A549 (cell line): Measurements from ENCODE around the gene MZF1. TPM values are rescaled to one million over a fixed set of nuclear protein-coding genes. Genes with fewer than 3 reads are reported as not detected.

ENCODE experiments used
- ATAC-seq, 2 experiments: fragments of 200-7000 bp in 1 of 2; fragments of >200 bp in 1 of 2; cut with Nextera tagmentation in 1 of 2; cut with Tn5 transposase in 1 of 2; 3 replicates each; pipeline versions ENCODE4 v1.8.0 to v1.9.1; 2018 to 2020; ENCODE audit warnings: mild to moderate bottlenecking in 1 of 2, moderate library complexity in 1 of 2
- CTCF ChIA-PET: fragments of 300-600 bp; sonication (Branson Sonifier 250); formaldehyde crosslinking; extraction: SDS; loops from one replicate; lab custom pipeline; 2021; ENCODE audit warnings: antibody characterized with exemption, inconsistent platforms; lab: Yijun Ruan, JAX
- POLR2A ChIA-PET: fragments of 350-600 bp; formaldehyde crosslinking; extraction: SDS; loops from one replicate; lab custom pipeline; 2021; ENCODE audit warnings: antibody characterized with exemption, inconsistent platforms; lab: Yijun Ruan, JAX
- DNase-seq, 2 experiments: peaks; one replicate each; pipeline versions ENCODE4 v3.0.0 to v3.0.0-alpha.2; 2011 to 2016; ENCODE audit warnings: low read depth in 1 of 2, low spot score in 1 of 2
- FAIRE-seq: peaks from 2 replicates; lab custom pipeline; 2011; peaks lifted over from hg19 to GRCh38; lab: Jason Lieb, UNC
- H3K27ac ChIP-seq, 2 experiments: fragments of >200 bp; sonication (Bioruptor Twin); formaldehyde crosslinking; 3 replicates each; pipeline ENCODE4 v1.5.1; 2016 to 2017
- H3K4me1 ChIP-seq: fragments of >200 bp; sonication (Bioruptor Twin); formaldehyde crosslinking; 3 replicates; pipeline ENCODE4 v1.6.1; 2016
- H3K4me2 ChIP-seq: fragments of >200 bp; sonication (Bioruptor Twin); formaldehyde crosslinking; 3 replicates; pipeline ENCODE4 v1.6.1; 2016
- H3K4me3 ChIP-seq: fragments of >200 bp; sonication (Bioruptor Twin); formaldehyde crosslinking; 3 replicates; pipeline ENCODE4 v1.5.1; 2016
- H3K9me3 ChIP-seq: fragments of >200 bp; sonication (Bioruptor Twin); formaldehyde crosslinking; 3 replicates; pipeline ENCODE4 v1.6.1; 2016
- BHLHE40 ChIP-seq: IDR thresholded peaks from 2 replicates; pipeline ENCODE4 v1.6.1; 2012; ENCODE audit warnings: low read depth, low read length, inconsistent platforms
- CBX8 ChIP-seq: fragments of 200-600 bp; sonication (generic); IDR thresholded peaks from 2 replicates; pipeline ENCODE4 v1.6.1; 2016
- EHF ChIP-seq: fragments of 250-450 bp; sonication (Bioruptor Pico); IDR thresholded peaks from 2 replicates; pipeline ENCODE4 v1.5.0; 2020; ENCODE audit warnings: mild to moderate bottlenecking
- EP300 ChIP-seq, 2 experiments: fragments of >200 bp; sonication (Bioruptor Twin); formaldehyde crosslinking; IDR thresholded peaks; 2 replicates in 1 of 2; 3 replicates in 1 of 2; pipeline ENCODE4 v1.6.1; 2016 to 2017
- ESRRA ChIP-seq: fragments of 150-350 bp; IDR thresholded peaks from 2 replicates; pipeline ENCODE4 v1.6.1; 2014; ENCODE audit warnings: mild to moderate bottlenecking, low read length, borderline replicate concordance
- HOXB13 ChIP-seq: fragments of 250-450 bp; sonication (Bioruptor Pico); IDR thresholded peaks from 2 replicates; pipeline ENCODE4 v1.5.0; 2020; ENCODE audit warnings: low read depth, mild to moderate bottlenecking, moderate library complexity
- HOXB5 ChIP-seq: fragments of 250-450 bp; sonication (Bioruptor Pico); IDR thresholded peaks from 2 replicates; pipeline ENCODE4 v1.5.0; 2020; ENCODE audit warnings: mild to moderate bottlenecking, moderate library complexity
- JUN ChIP-seq, 2 experiments: fragments of >200 bp; sonication (Bioruptor Twin); formaldehyde crosslinking; IDR thresholded peaks; 2 replicates in 1 of 2; 3 replicates in 1 of 2; pipeline ENCODE4 v1.6.1; 2016 to 2017
- KDM5A ChIP-seq: fragments of 200-600 bp; sonication (generic); IDR thresholded peaks from 2 replicates; pipeline ENCODE4 v1.6.1; 2016; ENCODE audit warnings: antibody characterized with exemption, mild to moderate bottlenecking
- MYC ChIP-seq: IDR thresholded peaks from 2 replicates; pipeline ENCODE4 v1.6.1; 2012; ENCODE audit warnings: mild to moderate bottlenecking, inconsistent platforms, low read length, improper control_type of control experiment, borderline replicate concordance
- PHF8 ChIP-seq: fragments of 200-600 bp; sonication (generic); IDR thresholded peaks from 2 replicates; pipeline ENCODE4 v1.6.1; 2016; ENCODE audit warnings: low read depth, mild to moderate bottlenecking, antibody characterized with exemption, moderate library complexity, borderline replicate concordance
- RAD21 ChIP-seq, 2 experiments: fragments of >200 bp in 1 of 2; sonication (Bioruptor Twin) in 1 of 2; formaldehyde crosslinking in 1 of 2; IDR thresholded peaks in 1 of 2; conservative IDR thresholded peaks in 1 of 2; 2 replicates in 1 of 2; 3 replicates in 1 of 2; pipeline ENCODE4 v1.6.1; 2012 to 2018; ENCODE audit warnings: inconsistent platforms in 1 of 2
- RARB ChIP-seq: fragments of 250-450 bp; sonication (Bioruptor Pico); IDR thresholded peaks from 2 replicates; pipeline ENCODE4 v1.8.0; 2021; ENCODE audit warnings: mild to moderate bottlenecking, moderate library complexity
- RCOR1 ChIP-seq: fragments of 150-350 bp; IDR thresholded peaks from 2 replicates; pipeline ENCODE4 v1.6.1; 2014; ENCODE audit warnings: antibody characterized with exemption, low read length, low read depth
- RNF2 ChIP-seq: fragments of 200-600 bp; sonication (generic); IDR thresholded peaks from 2 replicates; pipeline ENCODE4 v1.6.1; 2016; ENCODE audit warnings: low read depth, mild to moderate bottlenecking, antibody characterized with exemption, moderate library complexity, borderline replicate concordance
- SMC3 ChIP-seq: fragments of >200 bp; sonication (Bioruptor Twin); formaldehyde crosslinking; IDR thresholded peaks from 3 replicates; pipeline ENCODE4 v1.6.1; 2018; ENCODE audit warnings: inconsistent platforms
- ZSCAN20 ChIP-seq: fragments of 250-450 bp; sonication (Bioruptor Pico); IDR thresholded peaks from 2 replicates; pipeline ENCODE4 v1.8.0; 2022; ENCODE audit warnings: mild to moderate bottlenecking, moderate library complexity
- WGBS: methylation state at CpG from one replicate; pipeline ENCODE4 v1.1.6; 2017; ENCODE audit errors: missing lambda C conversion rate; 5-methylcytosine and 5-hydroxymethylcytosine counted together
- polyA plus RNA-seq, 4 experiments: library from polyadenylated mRNA; depleted of rRNA in 3 of 4; stranded (reverse); fragments of >200 nt; fragmentation: RNase III in 1 of 4; extraction: RNeasy Plus Mini Kit Qiagen cat#74134 plus additional on column Dnase treatment in 1 of 4; gene quantifications; 2 replicates in 3 of 4; 3 replicates in 1 of 4; pipeline ENCODE4 v1.2.3, GENCODE V29; 2011 to 2017
- TF ChIP-seq, protein P1 (sequence below): fragments of 150-350 bp; IDR thresholded peaks from 2 replicates; pipeline ENCODE4 v1.6.1; 2014; ENCODE audit warnings: low read depth, mild to moderate bottlenecking, low read length
- TF ChIP-seq, protein P2 (sequence below): IDR thresholded peaks from 2 replicates; pipeline ENCODE4 v1.6.1; 2012
- TF ChIP-seq, protein P3 (sequence below): fragments of >200 bp; sonication (Bioruptor Twin); formaldehyde crosslinking; IDR thresholded peaks from 2 replicates; pipeline ENCODE4 v1.6.1; 2016
- TF ChIP-seq, protein P4 (sequence below): IDR thresholded peaks from 2 replicates; pipeline ENCODE4 v1.6.1; 2012; ENCODE audit warnings: low read depth, borderline replicate concordance

The MZF1 gene
- polyA plus RNA-seq, 2 of the 4 experiments (the other 2 are of a cell fraction) = 19.5 to 20.3 TPM

DNA sequence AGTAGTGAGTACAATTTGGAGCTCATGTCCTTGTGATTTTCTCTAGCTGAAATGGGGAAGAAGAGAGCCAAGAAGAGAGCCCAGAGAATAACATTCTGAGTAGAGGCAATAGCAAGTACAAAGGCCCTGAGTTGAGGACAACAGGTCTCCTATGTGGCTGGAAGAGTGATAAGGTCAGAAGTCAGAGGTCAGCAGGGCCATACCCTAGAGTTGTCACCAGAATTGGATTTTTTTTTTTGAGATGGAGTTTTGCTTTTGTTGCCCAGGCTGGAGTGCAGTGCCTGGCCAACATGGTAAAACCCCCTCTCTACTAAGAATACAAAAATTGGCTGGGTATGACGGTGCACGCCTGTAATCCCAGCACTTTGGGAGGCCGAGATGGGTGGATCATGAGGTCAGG, 37.3 kb downstream of the MZF1 start:
- CTCF ChIA-PET = interaction anchor here (0.7 to 5.5 kb wide), 2 partner anchors 13 to 17 kb away, joined by 3 to 70 read pairs; partner anchors contain the start of gene ZBTB45
- FAIRE-seq = no peak
- 84% methylated on average over 3 of the region's 3 CpGs for WGBS

DNA sequence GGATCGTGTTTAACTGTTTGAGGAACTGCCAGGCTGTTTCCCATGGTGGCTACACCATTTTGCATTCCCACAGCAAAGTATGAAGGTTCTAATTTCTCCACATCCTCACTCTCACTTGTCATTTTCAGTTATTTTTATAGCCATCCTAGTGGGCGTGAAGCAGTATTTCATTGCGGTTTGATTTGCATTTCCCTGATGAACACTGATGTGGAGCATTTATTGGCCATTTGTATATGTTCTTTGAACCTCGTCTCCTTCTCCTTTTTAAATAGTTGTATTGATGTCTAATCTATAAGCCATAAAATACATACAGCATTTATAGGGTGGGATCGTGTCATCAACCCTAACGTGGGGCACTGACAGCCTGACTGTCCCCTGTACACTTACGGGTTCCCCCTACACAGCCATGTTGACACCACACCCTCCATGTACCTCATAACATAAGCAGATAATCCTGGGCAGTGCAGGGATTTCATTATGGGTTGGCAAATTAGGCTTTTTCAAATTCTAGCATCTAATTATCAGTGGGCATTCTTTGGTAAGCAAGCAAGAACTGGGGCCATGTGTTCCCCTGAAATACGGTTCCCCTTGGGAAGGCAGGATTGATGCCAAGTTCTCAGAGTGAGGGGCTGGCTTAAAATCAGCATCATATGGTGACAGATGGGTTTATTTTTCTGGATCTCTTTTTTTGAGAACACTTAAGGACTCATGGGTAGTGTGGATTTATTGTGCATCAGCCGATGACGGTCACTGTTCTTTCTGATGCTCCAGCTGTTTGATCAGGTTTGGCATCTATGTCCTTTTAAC, 41.9 kb downstream of the MZF1 start:
- H3K4me2 ChIP-seq = no peak overlapping the region
- TF ChIP-seq, protein P1, sequence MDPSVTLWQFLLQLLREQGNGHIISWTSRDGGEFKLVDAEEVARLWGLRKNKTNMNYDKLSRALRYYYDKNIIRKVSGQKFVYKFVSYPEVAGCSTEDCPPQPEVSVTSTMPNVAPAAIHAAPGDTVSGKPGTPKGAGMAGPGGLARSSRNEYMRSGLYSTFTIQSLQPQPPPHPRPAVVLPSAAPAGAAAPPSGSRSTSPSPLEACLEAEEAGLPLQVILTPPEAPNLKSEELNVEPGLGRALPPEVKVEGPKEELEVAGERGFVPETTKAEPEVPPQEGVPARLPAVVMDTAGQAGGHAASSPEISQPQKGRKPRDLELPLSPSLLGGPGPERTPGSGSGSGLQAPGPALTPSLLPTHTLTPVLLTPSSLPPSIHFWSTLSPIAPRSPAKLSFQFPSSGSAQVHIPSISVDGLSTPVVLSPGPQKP = no peak
- TF ChIP-seq RARB = no peak
- TF ChIP-seq RCOR1 = no peak
- TF ChIP-seq JUN (IDR thresholded peaks at IDR 0.05) = no peak
- TF ChIP-seq PHF8 = no peak
- TF ChIP-seq, protein P2, sequence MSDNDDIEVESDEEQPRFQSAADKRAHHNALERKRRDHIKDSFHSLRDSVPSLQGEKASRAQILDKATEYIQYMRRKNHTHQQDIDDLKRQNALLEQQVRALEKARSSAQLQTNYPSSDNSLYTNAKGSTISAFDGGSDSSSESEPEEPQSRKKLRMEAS = no peak
- no peak for TF ChIP-seq CBX8
- no peak for TF ChIP-seq HOXB13 (CRISPR knock-in tag)
- no peak for TF ChIP-seq RAD21 (conservative IDR thresholded peaks at IDR 0.05 in 1 of 2, IDR thresholded peaks at IDR 0.05 in 1 of 2)
- TF ChIP-seq BHLHE40 = no peak
- no peak for TF ChIP-seq HOXB5 (CRISPR knock-in tag)
- TF ChIP-seq, protein P3, sequence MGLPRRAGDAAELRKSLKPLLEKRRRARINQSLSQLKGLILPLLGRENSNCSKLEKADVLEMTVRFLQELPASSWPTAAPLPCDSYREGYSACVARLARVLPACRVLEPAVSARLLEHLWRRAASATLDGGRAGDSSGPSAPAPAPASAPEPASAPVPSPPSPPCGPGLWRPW = no peak
- TF ChIP-seq ESRRA = no peak
- TF ChIP-seq RNF2 = no peak
- no peak for TF ChIP-seq SMC3
- TF ChIP-seq EHF (CRISPR knock-in tag) = no peak
- no peak for TF ChIP-seq EP300 (IDR thresholded peaks at IDR 0.05)
- TF ChIP-seq, protein P4, sequence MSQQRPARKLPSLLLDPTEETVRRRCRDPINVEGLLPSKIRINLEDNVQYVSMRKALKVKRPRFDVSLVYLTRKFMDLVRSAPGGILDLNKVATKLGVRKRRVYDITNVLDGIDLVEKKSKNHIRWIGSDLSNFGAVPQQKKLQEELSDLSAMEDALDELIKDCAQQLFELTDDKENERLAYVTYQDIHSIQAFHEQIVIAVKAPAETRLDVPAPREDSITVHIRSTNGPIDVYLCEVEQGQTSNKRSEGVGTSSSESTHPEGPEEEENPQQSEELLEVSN = no peak
- 28% methylated on average over 10 of the region's 10 CpGs for WGBS
- FAIRE-seq (no peak), DNase-seq (no peak), ATAC-seq (peak; percentile 18 to 20; a peak in 2 of 6 replicates)
- H3K27ac ChIP-seq = no peak overlapping the region
- no peaks in the 10 kb centered on the region for H3K9me3 ChIP-seq
- H3K4me3 ChIP-seq = no peak overlapping the region
- no peaks in the 10 kb centered on the region for H3K4me1 ChIP-seq
- CTCF ChIA-PET = interaction anchor here (3.7 to 5.5 kb wide), 2 partner anchors 11 to 12 kb away, joined by 33 to 70 read pairs; partner anchors contain the start of gene ZBTB45
- POLR2A ChIA-PET = interaction anchor here (1.2 to 1.7 kb wide), 2 partner anchors 12 to 13 kb away, joined by 6 to 9 read pairs; partner anchors contain the start of genes TRIM28 and ZBTB45

More for the DNA sequence above, 37.3 kb downstream of the MZF1 start:
- Histone ChIP-seq H3K27ac (no peak overlapping the region), H3K4me3 (no peak overlapping the region), H3K9me3 (no peaks in the 10 kb centered on the region), H3K4me2 (no peak overlapping the region), H3K4me1 (no peaks in the 10 kb centered on the region)
- ATAC-seq (no peak), DNase-seq (no peak)
- POLR2A ChIA-PET = interaction anchor here (0.9 to 1.0 kb wide), 2 partner anchors 8 to 16 kb away, joined by 3 to 4 read pairs; partner anchors contain the start of genes TRIM28 and ZBTB45
- TF ChIP-seq ZSCAN20 (CRISPR knock-in tag) (no peak), KDM5A (no peak), MYC (no peak)
